ENCODE results near the gene C14orf119.

GRCh38 chr14:23077962-23078361, 17.3 kb upstream of the C14orf119 start:
- no peak for TF ChIP-seq CTCF (IDR thresholded peaks at IDR 0.05; ENCODE audit: insufficient read depth, low read length)
- TF ChIP-seq GABPA (IDR thresholded peaks at IDR 0.05; ENCODE audit: low read depth), result no peak
